Stimulated activated CD4-positive, alpha-beta T cell treated with anti-CD3 and anti-CD28 coated beads, Interleukin-1b, Interleukin-23, amount 100 ng/mL, for 48 hours (primary cell): ENCODE data around the gene MAML3.
"Not testable (repeated sequence)": the region's sequence is repeated elsewhere in the genome, so short reads cannot be mapped to it uniquely, and the experiment has no call there.

Experiments
- DNase-seq: peaks from one replicate; pipeline ENCODE4 v3.0.0-alpha.2; 2020

MAML3 gene

DNA sequence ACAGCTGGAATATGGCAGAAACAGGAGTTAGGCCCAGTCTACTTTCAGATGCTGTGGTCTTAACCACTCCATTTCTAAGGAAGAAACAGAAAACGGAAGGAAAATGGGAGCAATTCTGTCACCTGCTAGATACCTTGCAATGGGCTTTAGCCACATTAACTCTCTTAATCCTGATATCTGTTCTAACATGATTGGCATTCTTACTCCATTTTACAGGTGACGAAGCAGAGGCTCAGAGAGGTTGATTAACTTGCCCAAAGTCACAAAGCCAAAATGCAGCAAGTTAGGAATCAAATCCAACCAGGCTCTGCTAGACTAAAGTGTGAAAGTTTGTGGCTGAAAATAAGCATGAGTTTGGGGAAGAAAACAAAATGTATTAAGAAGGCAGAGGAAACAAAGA is 196.9 kb downstream of the MAML3 start:
- no peak for DNase-seq

DNA sequence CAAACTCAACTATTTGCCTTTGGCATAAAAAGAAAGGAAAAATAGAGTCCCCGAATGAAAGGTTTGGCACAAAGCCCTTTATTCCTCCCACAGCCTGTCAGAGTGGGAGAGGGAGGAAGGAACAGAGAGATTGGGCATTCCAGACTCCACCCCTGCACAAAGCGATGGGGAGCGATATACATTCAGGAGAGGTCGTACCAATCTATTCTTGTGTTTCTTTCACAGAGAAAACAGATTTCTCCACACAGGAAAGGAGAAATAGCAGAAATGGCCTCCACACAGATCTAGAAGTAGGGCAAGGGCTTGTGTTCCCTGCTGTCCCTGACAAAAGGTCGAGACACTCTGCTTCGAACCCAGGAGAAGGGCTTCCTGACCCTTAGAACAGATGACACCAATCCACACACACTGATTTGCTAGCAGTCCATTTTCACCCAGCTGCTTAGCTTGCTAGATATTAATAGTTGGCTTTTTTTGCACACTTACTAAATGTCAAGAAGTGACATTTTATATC is 197.4 kb downstream of the MAML3 start:
- no peak for DNase-seq

DNA sequence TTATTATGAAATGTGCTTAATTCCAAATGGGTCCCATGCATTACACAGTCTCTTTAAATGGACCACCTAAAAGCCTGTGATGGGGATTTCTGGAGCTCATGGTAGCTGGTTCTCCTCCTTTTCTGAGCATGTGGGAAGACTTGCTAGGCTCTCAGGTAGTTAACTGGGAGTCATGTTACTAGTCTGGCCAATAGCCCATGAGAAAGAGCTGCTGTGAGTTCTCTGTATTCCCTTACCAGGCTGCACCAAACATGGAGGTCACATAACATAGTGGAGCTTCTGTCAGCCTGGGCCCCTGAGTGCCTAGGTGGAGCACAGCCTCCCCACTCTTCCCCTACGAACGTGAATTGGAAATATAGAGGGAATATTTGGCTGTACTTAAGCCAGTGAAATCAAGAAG is 198.4 kb downstream of the MAML3 start:
- no peak for DNase-seq

DNA sequence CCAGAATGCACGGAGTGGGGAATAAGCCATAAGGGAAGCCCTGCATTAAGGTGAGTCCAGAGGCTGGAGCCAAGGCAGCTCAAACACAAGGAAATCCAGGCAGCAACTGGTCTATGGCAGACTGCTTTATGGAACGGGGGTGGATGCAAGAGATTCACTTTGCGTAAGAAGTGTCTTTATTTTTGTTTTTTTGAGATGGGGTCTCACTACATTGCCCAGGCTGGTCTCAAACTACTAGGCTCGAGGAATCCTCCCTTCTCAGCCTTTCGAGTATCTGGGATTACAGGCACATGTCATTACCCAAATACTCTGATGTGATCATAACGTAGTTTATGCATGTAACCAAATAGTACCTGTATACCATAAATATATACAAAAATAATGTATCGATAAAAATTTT is 199.5 kb downstream of the MAML3 start:
- DNase-seq, result no peak

DNA sequence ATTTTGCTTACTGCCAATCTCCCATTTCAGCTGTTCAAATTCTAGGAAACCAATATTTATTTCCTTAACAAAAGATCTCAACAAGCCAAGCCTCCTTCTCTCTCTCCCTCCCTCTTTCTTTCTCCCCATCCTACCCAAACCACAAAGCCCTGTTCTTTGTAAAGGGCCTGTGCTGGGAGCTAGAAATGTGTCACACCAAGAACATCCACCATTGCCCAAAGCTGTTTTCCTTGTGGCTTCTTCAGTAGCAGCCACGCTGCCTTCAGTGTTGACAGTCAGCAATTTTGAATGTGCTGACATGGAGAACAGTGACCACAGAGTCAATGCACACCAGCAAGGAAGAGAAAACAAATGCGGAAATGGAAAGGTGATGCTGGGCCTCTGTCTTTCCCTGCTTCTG is 203.0 kb downstream of the MAML3 start:
- DNase-seq, result peak; percentile 35

DNA sequence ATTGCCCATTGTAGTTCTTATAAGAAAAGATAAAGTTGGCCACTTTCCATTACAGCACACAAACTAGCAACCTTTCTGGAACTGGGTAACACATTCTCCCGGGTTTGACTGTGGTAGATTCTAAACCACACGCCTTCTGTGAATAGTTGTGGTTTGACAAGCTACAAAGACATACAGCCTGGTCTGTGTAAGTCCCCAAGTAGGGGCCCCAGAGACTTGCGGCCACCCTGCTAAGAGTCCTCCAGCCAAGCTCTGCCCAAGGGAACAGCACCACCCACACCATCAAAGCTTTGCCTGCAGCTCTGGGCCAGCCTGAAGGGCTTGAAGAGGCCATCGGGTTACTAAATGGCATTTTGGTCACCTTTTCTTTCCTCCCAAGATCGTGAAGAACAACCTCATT is 203.4 kb downstream of the MAML3 start:
- DNase-seq, result peak; percentile 29

DNA sequence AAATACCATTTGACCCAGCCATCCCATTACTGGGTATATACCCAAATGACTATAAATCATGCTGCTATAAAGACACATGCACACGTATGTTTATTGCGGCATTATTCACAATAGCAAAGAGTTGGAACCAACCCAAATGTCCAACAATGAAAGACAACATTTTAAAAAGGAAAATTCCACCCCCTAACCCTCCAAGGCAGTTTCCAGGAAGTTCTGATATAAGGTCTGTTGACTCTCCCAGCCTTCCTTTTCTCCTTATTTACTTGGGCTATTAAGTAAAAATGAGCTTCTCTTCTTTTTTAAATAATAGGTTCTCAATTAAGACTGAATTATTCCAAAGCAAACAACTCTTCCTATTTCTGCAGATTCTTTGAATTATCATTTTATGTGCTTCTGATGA is 209.1 kb downstream of the MAML3 start:
- DNase-seq, result not testable (repeated sequence)

DNA sequence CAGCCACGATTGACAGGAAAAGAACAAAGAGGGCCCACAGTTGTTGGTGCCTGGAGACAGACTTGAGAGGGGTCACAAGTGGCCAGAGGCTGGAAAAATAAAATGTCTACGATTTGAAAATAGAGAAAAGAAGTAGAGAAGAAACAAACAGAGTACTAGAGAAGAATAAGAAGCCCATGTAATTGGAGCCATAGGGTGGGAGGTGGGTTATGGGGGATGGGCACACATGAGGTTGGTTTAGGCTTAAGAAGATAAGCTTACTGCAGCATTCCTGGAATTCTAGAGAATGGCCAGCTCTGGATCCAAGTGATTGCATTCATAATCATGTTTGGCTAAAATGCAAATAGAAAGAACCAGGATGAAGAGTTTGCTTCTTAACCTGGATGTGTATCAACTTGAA is 210.7 kb downstream of the MAML3 start:
- DNase-seq, result no peak

DNA sequence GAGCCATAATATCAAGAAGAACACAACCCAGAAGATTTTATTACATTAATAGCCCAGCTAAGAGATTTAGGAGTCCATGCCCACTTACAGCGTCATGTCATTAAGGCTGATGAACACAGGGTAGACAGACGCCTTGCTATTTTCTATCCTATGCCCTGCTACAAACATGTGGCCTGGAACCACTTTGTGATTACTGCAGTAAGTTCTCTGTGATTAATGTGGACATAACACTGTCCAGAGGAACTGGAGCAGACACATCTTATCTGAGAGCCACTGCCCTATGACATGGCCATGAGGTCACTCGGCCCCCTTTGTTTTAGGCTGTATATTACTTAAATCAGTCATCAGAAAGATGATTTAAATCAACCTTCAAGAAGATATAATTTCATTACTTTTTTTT is 211.7 kb downstream of the MAML3 start:
- DNase-seq, result no peak

DNA sequence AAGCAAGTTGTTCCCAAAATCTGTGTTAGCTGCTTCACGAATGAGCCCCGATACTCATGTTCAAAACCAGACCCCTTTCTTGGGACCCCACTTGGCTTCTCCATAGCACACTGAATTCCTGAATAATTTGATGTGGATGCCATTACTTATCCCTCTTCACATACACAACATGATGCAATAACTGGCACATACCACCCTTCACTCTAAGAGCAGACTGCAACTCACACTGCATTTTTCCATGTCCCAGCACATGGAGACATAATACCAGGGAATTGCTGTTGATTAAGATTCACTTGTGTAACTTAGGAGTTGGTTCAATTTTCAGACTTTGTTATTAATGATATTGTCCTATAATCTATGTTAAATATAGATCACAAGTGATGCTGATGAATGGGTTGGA is 213.4 kb downstream of the MAML3 start:
- no peak for DNase-seq

DNA sequence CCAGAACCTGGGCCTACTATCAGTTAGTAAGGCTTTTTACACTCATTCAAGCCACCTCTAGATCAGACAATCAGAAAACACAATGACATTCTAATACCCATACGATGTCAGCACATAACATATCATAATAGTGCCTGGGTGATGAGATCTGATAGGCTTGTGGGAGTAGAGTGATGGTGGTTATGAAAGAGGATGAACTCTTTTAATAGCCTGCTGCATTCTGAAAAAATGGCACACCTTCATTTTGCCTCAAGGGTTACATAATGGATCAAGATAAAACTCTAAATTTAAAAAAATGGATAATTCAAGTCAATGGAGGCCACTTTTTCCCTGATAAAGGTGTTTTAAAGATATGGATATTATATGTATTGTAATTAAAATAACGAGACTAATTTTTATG is 215.6 kb downstream of the MAML3 start:
- DNase-seq, result no peak

DNA sequence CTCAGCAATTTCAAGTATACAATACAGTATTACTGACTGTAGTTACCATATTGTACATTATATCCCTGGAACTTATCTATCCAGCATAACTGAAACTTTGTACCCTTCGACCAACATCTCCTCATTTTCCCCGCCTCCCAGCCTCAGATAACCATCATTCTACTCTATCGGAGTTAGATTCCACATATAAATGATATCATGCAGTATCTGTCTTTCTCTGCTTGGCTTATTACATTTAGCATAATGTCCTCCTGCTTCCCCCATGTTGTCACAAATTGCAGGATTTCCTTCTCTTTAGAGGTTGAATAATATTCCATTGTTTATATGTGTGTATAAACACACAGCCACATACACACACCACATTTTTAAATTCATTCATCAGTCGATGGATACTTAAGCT is 218.1 kb downstream of the MAML3 start:
- no peak for DNase-seq

DNA sequence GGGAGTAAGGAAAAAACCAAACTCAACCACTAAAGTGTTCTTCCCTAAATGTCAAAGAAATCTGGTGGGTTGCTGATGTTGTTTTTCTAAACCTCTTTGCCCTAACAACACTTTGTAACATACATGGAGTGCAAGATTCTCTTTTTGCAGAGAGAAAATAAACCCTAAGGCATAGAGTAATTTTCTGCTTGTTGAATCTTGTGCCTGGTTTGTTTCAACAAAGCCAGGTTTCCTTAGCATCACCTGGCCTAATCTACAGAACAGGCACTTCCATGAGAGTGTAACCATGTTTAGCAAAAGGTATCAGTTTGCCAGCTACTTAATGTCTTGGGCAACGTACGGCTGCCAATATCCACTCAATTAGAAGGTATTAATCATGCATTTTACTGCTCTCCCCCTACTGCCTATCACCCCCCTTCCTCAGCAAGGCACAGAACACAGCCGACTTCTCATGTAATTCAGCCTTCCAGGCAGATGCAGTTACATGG is 219.2 kb downstream of the MAML3 start:
- no peak for DNase-seq

DNA sequence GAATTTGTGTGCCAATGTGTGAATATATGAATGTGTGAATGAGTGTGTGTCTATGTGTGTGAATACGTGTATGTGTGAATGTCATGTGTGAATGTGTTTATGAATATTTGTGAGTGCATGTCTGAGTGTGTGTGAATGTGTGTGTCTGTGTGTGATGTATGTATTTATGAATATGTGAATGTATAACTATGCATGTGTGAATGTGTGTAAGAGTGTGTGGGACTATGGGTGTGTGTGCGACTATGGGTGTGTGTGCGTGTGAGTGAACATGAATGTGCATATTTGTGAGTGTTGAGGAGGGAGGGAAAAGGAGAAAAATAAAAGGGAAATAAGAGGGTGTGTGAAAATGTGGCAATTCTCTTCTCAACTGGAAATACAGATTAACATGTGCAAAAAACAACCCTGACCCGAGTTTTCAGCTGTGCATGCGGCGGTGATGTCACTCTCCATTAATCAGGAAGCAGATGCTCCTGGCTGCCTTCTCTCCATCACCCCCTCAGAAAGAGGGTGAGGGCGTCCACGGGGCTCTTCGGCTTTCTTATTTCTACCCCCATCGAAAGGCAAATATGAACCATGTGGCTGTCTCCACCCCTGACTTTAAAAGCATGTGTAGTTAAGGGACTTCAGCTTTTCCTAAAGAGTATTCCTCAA is 219.8 kb downstream of the MAML3 start:
- DNase-seq, result no peak

DNA sequence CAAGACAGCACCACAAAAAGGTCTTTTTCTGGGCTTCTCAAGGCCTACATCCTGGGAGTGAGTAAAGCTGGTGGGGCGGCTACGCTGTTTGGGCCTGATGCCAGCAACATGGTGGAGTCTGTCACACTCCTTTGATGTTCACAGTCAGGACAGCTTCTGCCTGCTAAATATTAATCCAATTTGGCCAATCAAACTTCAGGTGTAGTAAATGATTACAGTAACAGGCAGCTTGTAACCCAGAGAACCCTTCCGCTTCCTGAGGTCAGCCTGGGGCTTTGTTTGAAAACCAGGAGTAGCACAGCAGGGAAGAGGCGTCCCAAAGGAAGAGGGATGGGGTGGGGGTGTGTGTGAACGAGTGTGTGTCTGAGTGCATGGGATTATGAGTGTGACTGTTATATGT is 220.4 kb downstream of the MAML3 start:
- DNase-seq, result no peak

DNA sequence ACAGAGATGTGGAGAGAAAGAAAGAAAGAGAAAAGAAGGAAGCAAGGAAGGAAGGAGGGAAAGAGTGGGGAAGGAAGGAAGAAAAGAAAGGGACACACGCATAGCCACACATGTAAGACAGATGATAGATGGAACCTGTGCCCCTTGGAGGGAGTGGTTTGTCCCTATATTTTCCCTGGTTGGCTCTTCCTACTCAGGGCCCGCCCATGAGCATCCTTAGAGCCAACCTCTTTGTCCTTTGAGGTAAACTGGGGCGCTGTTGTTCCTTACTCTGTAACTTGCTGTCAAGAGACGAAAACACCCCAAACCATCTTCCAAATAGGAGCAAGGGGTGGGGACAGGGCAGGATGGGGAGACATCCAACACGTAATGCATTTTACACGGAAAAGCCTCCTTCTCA is 220.9 kb downstream of the MAML3 start:
- DNase-seq, result no peak

DNA sequence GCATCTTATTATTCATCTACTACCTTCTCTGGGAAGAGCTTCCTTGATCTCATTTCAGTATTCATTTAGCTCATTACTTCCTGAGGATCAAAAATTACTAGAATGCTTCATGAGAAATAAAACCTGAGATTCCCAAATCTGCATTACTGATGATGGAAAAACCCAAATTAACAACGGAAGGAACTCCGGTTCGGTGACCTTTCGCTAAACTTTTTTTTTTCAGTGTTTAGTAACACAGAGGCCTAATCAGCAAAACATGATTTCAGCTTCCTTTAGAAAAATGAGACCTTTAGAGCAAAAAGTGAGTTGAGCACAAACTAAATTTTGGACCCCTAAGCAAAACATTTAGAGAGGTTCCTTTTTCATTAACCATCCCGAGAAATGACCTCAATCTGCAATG is 229.2 kb downstream of the MAML3 start:
- no peak for DNase-seq

DNA sequence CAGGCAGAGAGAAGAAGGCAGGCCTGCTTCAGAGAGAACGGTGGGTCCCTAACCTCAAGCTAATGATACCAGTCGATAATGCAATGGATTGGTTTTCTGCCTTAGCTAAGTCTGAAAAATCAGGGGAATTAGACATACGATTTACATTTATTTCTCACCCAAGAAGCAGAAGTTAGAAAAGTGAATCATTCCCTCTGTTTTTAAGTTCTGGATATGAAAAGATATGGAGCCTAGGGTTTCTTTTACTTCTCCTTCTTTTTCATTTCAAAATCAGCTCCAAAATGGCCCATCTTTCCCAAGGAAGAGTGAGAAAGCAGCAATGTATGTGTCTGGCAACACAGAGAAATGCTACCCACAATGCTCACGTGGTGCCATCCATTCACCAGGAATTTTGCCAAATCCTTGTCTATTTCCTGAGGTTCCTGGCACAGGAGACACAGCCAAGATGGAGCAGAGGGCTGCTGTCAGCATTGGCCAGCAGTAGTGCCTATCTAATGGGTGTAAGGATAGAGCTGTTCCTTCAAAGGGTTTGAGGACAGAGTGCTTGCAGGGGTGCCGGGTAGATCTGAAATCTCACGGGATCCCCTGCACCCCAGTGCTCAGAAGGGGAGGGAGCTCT is 231.5 kb downstream of the MAML3 start:
- no peak for DNase-seq

DNA sequence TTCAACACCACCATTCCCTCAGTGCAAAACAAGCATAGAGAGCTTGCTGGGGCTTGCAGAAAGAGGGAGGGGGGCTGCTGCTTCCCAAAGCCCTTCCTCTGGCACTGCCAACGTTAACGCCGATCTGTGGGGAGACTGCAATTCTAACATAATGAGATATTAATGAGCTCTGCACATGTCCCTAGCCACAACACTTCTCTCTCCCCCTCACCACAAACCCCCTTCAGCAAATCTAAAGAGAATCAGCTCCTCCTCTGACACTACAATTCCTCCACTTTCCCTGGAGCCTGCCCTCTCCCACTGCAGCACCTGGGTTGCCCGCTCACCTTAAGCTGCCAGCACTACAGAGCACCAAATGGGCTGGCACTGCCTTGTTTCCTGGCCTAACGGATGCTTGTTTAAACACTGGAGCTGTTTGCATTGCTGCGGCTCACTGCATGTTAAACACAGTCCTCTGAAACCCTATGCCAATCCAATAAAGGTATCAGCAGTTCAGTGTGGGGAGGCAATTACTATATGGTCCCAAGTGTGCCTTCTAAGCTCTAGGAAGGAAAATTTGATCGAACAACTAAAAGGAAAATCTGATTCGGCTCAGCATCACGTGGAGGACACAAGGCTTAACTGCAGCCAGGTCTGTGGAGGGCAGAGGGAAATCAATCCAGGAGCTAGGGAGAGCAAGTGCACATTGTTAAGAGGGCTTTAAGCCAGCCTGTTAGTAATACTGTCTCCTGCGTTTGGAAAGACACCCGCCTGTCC is 232.4 kb downstream of the MAML3 start:
- no peak for DNase-seq

DNA sequence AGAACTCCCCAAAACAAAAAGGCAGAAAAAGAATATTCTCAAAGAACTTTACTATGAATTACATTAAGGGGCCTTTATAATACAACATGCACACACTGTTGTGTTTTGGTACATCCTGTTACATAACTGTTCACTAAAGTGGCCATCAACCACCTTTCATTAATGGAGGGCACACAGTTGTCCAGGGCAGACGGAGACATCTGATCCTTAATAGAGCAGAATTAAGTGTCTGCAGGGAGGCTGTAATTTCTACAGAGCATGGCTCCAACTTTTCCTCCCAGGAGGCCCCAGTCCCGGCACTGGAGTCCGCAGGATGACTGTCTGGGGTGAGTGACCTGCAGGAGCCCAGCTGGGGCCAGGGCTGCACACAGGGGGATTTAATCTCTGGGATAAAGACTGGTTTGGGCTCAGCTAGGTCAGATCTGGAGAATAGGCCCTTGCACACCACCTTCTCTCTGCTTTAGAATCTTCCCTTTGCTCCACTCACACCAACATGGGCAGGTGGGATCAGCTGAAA is 233.4 kb downstream of the MAML3 start:
- no peak for DNase-seq

DNA sequence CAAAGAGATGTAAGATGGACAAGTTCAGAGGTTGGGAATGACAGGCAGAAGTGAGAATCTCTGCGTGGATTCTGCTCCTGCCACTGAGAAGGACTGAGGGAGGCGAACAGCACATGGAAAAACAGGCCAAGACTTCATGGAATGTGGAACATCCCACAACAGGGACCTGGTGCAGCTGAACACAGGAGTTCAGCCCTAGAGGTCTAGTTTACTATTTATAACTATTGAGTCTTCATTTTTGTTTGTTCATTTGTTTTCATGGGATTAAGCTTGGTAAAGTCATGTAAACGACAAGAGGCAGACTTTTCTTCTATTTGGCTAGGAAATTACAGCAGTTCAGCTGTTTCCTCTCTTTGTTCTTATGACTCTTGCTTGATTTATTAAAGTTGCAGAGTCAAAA is 234.5 kb downstream of the MAML3 start:
- no peak for DNase-seq

DNA sequence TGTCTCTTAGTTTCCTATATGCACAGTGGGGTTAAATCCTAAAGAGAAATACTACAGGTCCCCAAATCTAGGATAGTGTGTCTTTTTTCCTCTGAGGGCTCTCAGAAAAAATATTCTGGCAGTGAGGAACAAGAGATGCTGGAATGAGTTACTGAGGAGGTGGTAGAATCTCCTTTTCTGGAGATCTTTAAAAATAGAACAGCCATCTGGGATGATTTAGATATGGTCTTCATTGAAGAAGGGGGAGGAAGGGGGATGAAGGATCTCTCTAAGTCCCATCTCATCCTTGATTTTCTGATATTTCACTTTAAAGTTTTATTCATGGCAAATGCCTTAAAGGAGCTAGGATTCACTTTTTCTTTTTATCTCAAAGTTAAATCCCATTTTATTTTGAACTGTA is 235.0 kb downstream of the MAML3 start:
- DNase-seq, result no peak

DNA sequence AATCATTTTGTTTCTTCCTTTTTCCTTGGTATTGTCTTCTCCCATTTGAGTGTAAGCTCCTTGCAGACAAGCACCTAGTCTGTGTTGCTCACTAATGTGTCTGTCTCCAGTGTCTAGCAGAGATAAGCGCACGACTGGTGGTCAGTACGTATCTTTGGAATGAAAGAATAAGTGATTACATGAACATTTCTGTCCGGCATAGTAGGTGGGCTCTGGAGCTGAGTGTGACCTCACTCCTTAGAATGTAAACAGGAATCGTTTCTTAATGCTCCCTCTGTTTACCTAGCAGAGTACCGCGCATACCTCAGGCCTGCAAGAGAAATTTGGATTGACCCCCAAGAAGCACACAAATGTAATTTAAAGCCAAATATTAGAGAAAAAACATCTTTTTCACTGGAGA is 235.4 kb downstream of the MAML3 start:
- no peak for DNase-seq

DNA sequence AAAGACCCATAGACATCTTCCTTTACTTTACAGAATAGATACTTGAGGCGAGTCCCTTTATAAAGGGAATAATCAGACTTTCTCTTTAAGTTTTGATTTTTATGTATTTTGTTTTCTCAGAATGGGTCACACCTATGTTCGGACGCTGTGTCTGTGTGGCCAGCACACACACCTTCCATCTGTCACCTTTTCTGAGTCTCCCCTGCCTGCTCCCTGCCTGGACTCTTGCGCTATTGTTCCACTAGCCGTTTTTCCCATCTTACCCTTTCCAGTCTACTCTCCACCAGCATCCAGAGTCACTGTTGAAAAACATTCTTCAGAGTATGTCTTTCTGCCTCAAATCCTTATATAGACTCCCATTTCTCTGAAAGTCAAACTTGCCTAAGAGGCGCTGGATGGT is 236.1 kb downstream of the MAML3 start:
- DNase-seq, result no peak
